GM23338 (cell line): ENCODE data around the gene PKD2L2. TPM values are rescaled to one million over a fixed set of nuclear protein-coding genes. Genes with fewer than 3 reads are reported as not detected.

Experiments used
- ATAC-seq: fragments of 200-7000 bp; cut with Tn5 transposase; 3 replicates; pipeline ENCODE4 v1.9.1; 2020
- DNase-seq: peaks from one replicate; pipeline ENCODE4 v3.0.0-alpha.2; 2015; ENCODE audit warnings: low spot score
- H2AFZ ChIP-seq: fragments of 200-600 bp; sonication (generic); 2 replicates; pipeline ENCODE4 v1.8.0; 2016; ENCODE audit warnings: antibody characterized with exemption, mild to moderate bottlenecking, moderate library complexity
- H3F3A ChIP-seq: fragments of 200-600 bp; sonication (generic); replicated peaks from 2 replicates; pipeline ENCODE4 v1.8.0; 2017; ENCODE audit warnings: antibody characterized with exemption, mixed run types, low read depth
- H3K27ac ChIP-seq: fragments of 200-600 bp; sonication (generic); 2 replicates; pipeline ENCODE4 v1.6.1; 2016; ENCODE audit warnings: low read depth
- H3K27me3 ChIP-seq: fragments of 200-600 bp; sonication (generic); 2 replicates; pipeline ENCODE4 v1.8.0; 2016; ENCODE audit warnings: mild to moderate bottlenecking, mixed run types, moderate library complexity; ENCODE audit not compliant: insufficient read depth
- H3K36me3 ChIP-seq: fragments of 200-600 bp; sonication (generic); 2 replicates; pipeline ENCODE4 v1.8.0; 2016; ENCODE audit warnings: mild to moderate bottlenecking; ENCODE audit not compliant: insufficient read depth
- H3K4me1 ChIP-seq: fragments of 200-600 bp; sonication (generic); 2 replicates; pipeline ENCODE4 v1.8.0; 2016; ENCODE audit warnings: mild to moderate bottlenecking, moderate library complexity; ENCODE audit not compliant: insufficient read depth
- H3K4me2 ChIP-seq: fragments of 200-600 bp; sonication (generic); 2 replicates; pipeline ENCODE4 v1.7.1; 2017; ENCODE audit warnings: mixed run types
- H3K4me3 ChIP-seq: fragments of 200-600 bp; sonication (generic); 2 replicates; pipeline ENCODE4 v1.6.1; 2016; ENCODE audit warnings: mixed run types
- H3K79me2 ChIP-seq: fragments of 200-600 bp; sonication (generic); replicated peaks from 2 replicates; pipeline ENCODE4 v1.8.0; 2017; ENCODE audit warnings: mild to moderate bottlenecking; ENCODE audit not compliant: insufficient read depth
- H3K9me2 ChIP-seq: fragments of 200-600 bp; sonication (generic); 2 replicates; pipeline ENCODE4 v1.8.0; 2017; ENCODE audit not compliant: insufficient read depth
- H4K20me1 ChIP-seq: fragments of 200-600 bp; sonication (generic); replicated peaks from 2 replicates; pipeline ENCODE4 v1.8.0; 2017; ENCODE audit warnings: mild to moderate bottlenecking; ENCODE audit not compliant: insufficient read depth
- H3K27ac Mint-ChIP-seq: 2 replicates; pipeline ENCODE4 v1.8.0; 2020; ENCODE audit warnings: inconsistent platforms, mild to moderate bottlenecking, moderate library complexity, mixed read lengths
- H3K27me3 Mint-ChIP-seq: 3 replicates; pipeline ENCODE4 v1.8.0; 2022; ENCODE audit warnings: low read depth, mild to moderate bottlenecking, moderate library complexity, mixed read lengths, inconsistent platforms; ENCODE audit not compliant: insufficient read depth, poor library complexity
- H3K36me3 Mint-ChIP-seq: 3 replicates; pipeline ENCODE4 v1.8.0; 2021; ENCODE audit warnings: low read depth, mild to moderate bottlenecking, inconsistent platforms, moderate library complexity, mixed read lengths
- H3K4me1 Mint-ChIP-seq: 3 replicates; pipeline ENCODE4 v1.8.0; 2020; ENCODE audit warnings: mild to moderate bottlenecking, inconsistent platforms, mixed read lengths
- H3K4me3 Mint-ChIP-seq: 3 replicates; pipeline ENCODE4 v1.8.0; 2021; ENCODE audit warnings: moderate library complexity, mild to moderate bottlenecking, inconsistent platforms, mixed read lengths
- H3K9me3 Mint-ChIP-seq: 3 replicates; pipeline ENCODE4 v1.8.0; 2020; ENCODE audit warnings: moderate library complexity, mild to moderate bottlenecking, inconsistent platforms, mixed read lengths
- CREB1 ChIP-seq: fragments of 250-450 bp; sonication (Bioruptor Pico); IDR thresholded peaks from 2 replicates; pipeline ENCODE4 v1.5.0; 2020; ENCODE audit warnings: low read depth, mild to moderate bottlenecking, moderate library complexity
- CTCF ChIP-seq, 2 experiments: fragments of 200-600 bp in 1 of 2; sonication (generic) in 1 of 2; conservative IDR thresholded peaks; 2 replicates each; pipeline versions ENCODE4 v1.5.1 to v1.6.1; 2016 to 2017; ENCODE audit warnings: antibody characterized with exemption in 2 of 2, low read depth in 2 of 2, mild to moderate bottlenecking in 2 of 2, moderate library complexity in 1 of 2
- ETS1 ChIP-seq: IDR thresholded peaks from 2 replicates; pipeline ENCODE4 v1.6.1; 2016; ENCODE audit warnings: antibody characterized with exemption
- EZH2 ChIP-seq: fragments of 200-600 bp; sonication (generic); IDR thresholded peaks from one replicate; pipeline ENCODE4 v1.8.0; 2017; ENCODE audit warnings: antibody characterized with exemption, mild to moderate bottlenecking, low read depth; ENCODE audit not compliant: unreplicated experiment
- EZH2phosphoT487 ChIP-seq: fragments of 200-600 bp; sonication (generic); IDR thresholded peaks from one replicate; pipeline ENCODE4 v1.8.1; 2018; ENCODE audit warnings: antibody characterized with exemption; ENCODE audit not compliant: unreplicated experiment
- JUNB ChIP-seq: IDR thresholded peaks from one replicate; pipeline ENCODE4 v1.6.1; 2016; ENCODE audit warnings: antibody characterized with exemption; ENCODE audit not compliant: unreplicated experiment
- NANOG ChIP-seq: IDR thresholded peaks from 2 replicates; pipeline ENCODE4 v1.6.1; 2016; ENCODE audit warnings: antibody characterized with exemption, borderline replicate concordance
- POLR2AphosphoS5 ChIP-seq: IDR thresholded peaks from 2 replicates; pipeline ENCODE4 v1.6.1; 2016; ENCODE audit warnings: antibody characterized with exemption, low read depth
- REST ChIP-seq: IDR thresholded peaks from one replicate; pipeline ENCODE4 v1.6.1; 2018; ENCODE audit warnings: antibody characterized with exemption; ENCODE audit not compliant: unreplicated experiment
- STAT1 ChIP-seq: IDR thresholded peaks from one replicate; pipeline ENCODE4 v1.6.1; 2016; ENCODE audit warnings: antibody characterized with exemption; ENCODE audit not compliant: unreplicated experiment
- ZNF114 ChIP-seq: fragments of 250-450 bp; sonication (Bioruptor Pico); IDR thresholded peaks from 2 replicates; pipeline ENCODE4 v1.5.0; 2020; ENCODE audit warnings: mild to moderate bottlenecking, moderate library complexity
- ZNF331 ChIP-seq: fragments of 250-450 bp; sonication (Bioruptor Pico); IDR thresholded peaks from 2 replicates; pipeline ENCODE4 v1.5.0; 2020; ENCODE audit warnings: low read depth, mild to moderate bottlenecking, moderate library complexity
- polyA plus RNA-seq: library from polyadenylated mRNA; unstranded; fragments of >200 nt; fragmentation: Nextera tagmentation; extraction: Ambion mirVana; gene quantifications from 2 replicates; pipeline ENCODE4 v1.2.1, GENCODE V29; 2016
- total RNA-seq: library from RNA; depleted of rRNA; stranded (reverse); fragments of >200 nt; shearing (Covaris generic); gene quantifications from 2 replicates; pipeline ENCODE4 v1.2.3, GENCODE V29; 2014

Gene PKD2L2
- total and polyA plus RNA-seq, 2 experiments from 2014 or later, result 0.16 TPM; not detected in 1

- no peak for TF ChIP-seq REST
- TF ChIP-seq EZH2phosphoT487, result no peak
- TF ChIP-seq ZNF114 (CRISPR knock-in tag), result no peak
- no peak for TF ChIP-seq JUNB
These were observed 12.0 kb downstream of the PKD2L2 start (continued) for GRCh38 chr5:137901011-137901817.

- H3K36me3 ChIP-seq, result no peaks in the 10 kb centered on the region
- H3K27me3 ChIP-seq, result no peaks in the 10 kb centered on the region
- Mint-ChIP-seq H3K9me3 (no peaks in the 10 kb centered on the region), H3K4me1 (no peaks in the 10 kb centered on the region), H3K4me3 (no peak overlapping the region), H3K27me3 (peaks cover 4% of the 10 kb centered on the region), H3K27ac (no peak overlapping the region), H3K36me3 (no peaks in the 10 kb centered on the region)
- H3F3A ChIP-seq, result no peaks in the 10 kb centered on the region
- no peak overlapping the region for H3K4me2 ChIP-seq
- H3K27ac ChIP-seq, result no peak overlapping the region
- H2AFZ ChIP-seq, result no peak overlapping the region
- ATAC-seq, result no peak
- H3K4me1 ChIP-seq, result no peaks in the 10 kb centered on the region
- H3K4me3 ChIP-seq, result no peak overlapping the region
- H4K20me1 ChIP-seq, result no peaks in the 10 kb centered on the region
- H3K9me2 ChIP-seq, result no peaks in the 10 kb centered on the region
- DNase-seq, result no peak
- H3K79me2 ChIP-seq, result no peaks in the 10 kb centered on the region
- no peak for TF ChIP-seq ZNF114 (CRISPR knock-in tag)
- no peak for TF ChIP-seq EZH2phosphoT487
- no peak for TF ChIP-seq POLR2AphosphoS5
- TF ChIP-seq ZNF331 (CRISPR knock-in tag), result no peak
- no peak for TF ChIP-seq ETS1
- TF ChIP-seq NANOG, result no peak
- no peak for TF ChIP-seq EZH2
- TF ChIP-seq CTCF (conservative IDR thresholded peaks at IDR 0.05; ENCODE audit: low read depth in 2 of 2), result no peak
- TF ChIP-seq STAT1, result no peak
- no peak for TF ChIP-seq REST
- no peak for TF ChIP-seq CREB1 (CRISPR knock-in tag)
- no peak for TF ChIP-seq JUNB
These were observed 13.3 kb downstream of the PKD2L2 start for GRCh38 chr5:137902408-137903133.
